GM19238 (cell line): ENCODE data around the gene POLR3H.
"Not testable (repeated sequence)": the region's sequence is repeated elsewhere in the genome, so short reads cannot be mapped to it uniquely, and the experiment has no call there.

ENCODE experiments used
- DNase-seq: peaks from one replicate; pipeline ENCODE4 v3.0.0; 2011; ENCODE audit warnings: low spot score; ENCODE audit not compliant: insufficient read length

Gene POLR3H

DNA sequence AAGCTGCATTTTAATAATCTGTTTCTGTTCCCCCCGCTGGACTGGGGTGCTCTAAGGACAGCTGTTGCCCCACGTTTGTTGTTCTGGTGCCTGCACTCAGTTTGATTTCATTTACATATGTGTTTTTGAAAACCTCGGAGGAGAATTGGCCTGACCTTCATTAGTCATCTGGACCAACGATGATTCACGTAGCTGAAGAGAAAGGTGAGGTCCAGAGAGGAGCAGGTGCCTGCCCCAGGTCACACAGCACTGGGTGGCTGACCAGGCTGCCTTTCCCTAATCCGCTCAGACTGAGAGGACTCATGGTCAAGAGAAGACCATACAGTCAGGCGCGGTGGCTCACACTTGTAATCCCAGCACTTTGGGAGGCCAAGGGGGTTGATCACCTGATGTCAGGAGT lies 20.3 kb upstream of the POLR3H start:
- DNase-seq: no peak

DNA sequence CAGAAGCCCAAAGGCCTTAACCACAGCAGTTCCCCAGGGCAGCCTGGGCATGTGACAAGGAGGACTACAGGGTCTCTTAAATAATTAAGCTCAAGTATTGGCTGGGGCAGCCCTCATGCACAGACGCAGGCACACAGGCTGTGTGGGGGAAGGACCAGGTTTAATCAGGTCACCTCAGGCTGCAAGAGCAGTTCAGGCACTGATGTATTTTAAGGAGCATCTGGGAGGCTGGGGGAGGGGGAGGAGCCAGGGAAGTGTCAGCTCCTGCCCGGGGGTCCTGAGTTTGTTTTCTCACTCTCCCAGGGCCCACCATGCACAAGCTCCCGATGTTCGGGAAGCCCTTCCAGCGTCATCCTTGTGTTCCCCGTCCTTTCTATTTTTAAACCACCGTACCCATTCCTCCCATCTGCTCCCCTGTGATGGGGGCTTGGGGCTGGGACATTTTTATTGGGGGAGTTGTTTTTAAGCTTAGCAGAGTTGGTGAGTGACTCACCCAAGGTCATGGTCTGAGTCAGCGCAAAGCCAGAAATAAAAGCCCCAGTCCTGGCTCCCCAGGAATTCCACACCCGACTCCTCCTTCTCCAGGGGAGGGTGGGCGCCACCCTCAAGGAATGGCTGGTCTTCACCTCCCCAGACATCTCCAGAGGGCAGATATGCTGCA lies 18.9 kb upstream of the POLR3H start:
- no peak for DNase-seq

DNA sequence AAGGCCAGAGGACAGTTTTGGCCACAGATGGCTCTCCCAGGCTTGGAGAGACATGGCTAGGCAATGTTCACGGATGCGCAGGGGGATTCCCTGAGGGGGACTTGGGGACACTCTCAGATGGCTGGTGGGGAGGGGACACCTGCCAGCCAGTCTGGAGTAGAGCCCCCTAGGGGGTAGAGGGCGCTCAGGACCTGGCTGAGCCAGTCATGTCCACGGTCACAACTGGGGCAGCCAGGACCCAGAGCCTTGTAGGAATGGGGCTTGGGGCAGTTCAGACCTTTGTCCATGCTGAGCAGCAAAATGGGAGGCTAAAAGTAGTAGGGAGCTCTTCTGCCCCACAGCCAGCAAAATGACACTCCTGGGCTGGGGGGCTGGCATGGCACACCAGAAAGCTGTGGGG lies 18.2 kb upstream of the POLR3H start:
- no peak for DNase-seq

DNA sequence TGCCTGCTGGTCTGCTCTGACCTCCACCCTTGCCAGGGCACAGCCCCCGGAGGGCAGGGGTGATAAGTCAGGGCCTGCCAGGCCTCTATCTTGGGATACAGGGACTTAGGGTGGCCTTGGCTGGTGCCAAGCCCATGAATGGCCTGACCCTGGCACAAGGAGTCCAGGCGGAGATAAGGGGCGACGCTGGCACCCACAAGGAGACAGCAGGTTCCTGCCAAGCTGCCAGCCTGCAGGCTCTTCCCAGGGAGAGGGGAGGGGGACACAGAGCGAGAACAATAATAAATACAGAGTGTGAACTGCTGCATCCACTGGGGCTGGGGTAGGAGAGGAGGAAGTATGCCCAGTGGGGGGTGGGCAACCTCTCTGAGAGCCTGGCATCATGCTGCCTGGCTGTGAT lies 17.5 kb upstream of the POLR3H start:
- no peak for DNase-seq

DNA sequence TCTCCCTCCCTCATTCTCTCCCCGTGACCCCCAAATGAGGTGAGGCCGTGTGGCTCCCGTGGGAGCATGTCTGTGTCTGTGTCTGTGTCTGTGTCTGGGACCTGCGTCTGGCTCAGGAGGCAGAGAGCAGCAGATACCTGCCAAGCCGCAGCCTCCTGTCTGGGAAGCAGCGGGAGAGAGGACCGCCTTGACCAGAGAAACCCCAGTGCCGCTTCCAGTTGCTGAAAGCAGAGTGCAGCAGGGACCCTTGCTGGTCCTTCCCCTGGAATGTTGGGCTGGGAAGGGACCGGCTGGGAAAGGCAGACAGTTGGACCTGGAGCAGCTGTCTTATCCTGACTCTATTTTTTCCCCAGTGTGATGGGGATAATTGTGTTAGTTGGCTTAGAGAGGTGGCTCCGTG lies 17.1 kb upstream of the POLR3H start:
- no peak for DNase-seq

DNA sequence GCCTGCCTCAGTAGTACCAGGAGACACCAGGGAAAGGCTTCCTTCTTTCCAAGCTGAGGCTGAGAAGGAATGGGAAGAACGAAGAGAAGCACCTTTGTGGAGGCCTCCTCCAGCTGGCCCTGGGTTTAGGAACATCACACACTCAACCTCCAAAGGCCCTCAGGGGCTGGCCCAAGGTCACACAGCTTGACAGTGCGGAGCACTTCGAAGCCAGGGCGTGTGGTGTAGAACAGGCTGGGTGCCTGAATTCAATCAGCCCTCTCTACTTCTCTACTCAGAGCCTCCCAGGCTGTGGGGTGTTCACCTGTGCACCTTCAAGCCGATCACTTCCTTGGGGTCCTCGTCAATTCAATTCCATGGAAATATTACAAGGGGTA lies 15.8 kb upstream of the POLR3H start:
- no peak for DNase-seq

DNA sequence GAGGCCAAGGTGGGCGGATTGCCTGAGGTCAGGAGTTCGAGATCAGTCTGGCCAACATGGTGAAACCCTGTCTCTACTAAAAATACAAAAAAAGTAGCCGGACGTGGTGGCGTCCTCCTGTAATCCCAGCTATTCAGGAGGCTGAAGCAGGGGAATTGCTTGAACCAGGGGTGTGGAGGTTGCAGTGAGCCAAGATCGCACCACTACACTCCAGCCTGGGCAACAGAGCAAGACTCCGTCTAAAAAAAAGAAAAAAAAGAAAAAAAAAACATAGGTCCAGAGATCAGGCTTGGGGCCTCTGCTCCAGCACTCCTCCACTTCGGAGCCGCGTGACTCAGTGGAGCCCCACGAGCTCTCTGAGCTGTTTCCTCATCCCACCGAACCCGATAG lies 14.0 kb upstream of the POLR3H start:
- not testable (repeated sequence) for DNase-seq

DNA sequence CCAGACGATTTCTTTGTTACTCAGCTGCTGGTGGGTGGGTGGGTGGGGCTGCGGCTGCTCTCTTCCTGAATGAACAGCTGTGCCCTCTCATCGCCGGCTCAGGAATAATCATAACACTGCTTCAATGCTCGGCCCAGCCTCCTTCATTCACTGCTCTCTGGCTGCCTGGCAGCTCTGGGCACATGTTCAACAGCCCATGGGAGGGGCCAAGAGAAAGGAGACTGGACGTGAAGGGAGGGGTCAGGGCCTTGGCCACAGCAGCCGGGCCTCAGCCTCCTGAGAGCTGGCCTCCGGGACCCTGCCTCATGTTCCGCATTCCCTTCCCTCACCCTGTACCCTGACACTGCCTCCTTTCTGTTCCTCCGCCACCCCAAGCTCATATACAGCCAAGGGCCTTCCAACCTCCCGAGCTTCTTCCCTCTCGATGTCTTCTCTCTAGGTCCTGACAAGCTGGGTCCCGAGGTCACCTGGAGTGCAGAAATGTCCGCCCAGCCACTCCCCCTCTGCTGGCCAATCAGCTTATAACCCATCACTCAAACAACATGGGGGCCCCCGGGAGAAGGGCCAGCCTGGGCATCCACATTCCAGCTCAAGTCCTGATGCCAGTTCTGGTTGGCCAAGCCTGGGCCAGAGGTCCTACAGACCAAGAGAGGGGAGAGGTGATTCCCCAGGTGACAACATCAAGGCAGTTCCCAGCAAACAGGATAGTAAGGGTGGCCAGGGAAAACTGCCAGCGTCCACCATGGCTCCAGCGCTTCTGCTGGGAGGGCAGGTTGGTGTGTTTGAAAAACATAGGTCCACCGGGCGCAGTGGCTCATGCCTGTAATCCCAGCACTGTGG lies 13.4 kb upstream of the POLR3H start:
- DNase-seq: no peak

DNA sequence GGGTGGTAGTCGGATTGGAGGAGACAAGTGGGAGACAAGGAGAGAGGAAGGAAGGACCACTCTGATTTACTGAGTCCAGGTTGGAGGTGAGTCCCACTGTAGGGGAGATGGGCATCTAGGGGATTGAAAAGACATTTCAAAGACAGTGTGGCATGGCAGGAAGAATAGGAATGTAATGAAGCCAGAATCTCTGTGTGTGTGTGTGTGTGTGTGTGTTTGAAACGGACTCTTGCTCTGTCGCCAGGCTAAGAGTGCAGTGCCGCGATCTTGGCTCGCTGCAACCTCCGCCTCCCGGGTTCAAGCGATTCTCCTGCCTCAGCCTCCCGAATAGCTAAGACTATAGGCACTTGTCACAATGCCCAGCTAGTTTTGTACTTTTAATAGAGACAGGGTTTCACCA lies 12.3 kb upstream of the POLR3H start:
- DNase-seq: no peak

DNA sequence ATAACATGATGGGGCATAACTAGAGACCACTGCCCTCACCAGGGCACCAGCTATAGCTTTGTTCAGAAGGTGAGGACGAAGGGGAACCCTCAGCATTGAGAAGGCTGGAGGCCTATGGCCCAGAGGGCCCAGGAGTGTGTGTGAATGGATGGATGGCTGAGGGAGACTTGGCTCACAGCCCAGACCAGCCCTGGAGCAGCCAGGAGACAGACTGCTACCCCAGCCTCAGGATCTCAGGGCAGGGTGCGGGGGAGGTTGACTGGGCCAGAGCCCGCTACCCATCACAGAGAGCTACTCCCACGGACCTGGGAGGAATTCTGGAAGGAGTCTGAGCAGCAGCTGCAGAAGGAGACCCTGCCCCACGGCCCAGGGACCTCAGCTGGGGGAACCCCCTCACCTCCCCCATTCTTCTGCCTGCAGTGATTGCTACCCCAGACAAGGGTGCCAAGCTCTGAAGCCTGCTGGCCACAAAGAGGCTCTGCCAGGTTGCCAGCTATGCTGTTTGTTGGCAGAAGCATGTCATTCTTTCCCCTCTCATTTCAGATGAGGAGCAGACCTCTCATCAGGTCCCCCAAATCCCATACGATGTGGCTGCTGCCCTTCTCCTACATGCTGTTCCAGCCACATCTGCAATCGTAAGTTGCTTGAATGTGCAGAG lies 11.2 kb upstream of the POLR3H start:
- no peak for DNase-seq

DNA sequence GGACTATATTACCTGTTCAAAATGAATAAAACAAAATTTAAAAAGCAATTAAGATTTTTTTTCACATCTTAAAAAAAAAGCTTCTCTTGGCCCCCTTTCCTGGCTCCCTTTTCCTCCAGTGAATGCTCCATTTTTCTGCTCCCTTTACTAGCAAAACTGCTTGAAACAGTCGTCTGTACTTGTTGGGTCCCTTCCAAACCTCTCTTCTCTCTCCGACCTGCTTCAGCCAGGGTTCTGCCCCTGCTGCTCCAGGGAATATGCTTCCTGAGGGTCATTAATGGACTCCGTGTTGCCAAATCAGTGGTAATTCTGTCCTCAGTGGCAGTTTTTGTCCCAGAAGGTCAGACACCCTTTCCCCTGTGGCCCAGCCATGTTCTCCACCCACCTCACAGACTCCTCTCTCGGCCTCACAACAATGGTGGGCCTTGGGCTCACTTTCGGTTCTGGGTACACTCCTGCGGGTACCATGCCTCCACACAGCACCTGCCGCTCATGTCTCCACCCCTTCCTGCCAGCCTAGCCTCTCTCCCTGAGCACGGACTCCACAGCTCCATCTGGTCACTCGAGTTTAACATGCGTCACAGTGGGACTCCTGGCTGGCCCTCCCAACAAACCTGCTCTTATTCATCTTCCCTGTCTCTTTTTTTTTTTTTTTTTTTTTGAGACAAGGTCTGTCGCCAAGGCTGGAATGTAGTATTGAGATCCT lies 7.8 kb upstream of the POLR3H start:
- DNase-seq: no peak

DNA sequence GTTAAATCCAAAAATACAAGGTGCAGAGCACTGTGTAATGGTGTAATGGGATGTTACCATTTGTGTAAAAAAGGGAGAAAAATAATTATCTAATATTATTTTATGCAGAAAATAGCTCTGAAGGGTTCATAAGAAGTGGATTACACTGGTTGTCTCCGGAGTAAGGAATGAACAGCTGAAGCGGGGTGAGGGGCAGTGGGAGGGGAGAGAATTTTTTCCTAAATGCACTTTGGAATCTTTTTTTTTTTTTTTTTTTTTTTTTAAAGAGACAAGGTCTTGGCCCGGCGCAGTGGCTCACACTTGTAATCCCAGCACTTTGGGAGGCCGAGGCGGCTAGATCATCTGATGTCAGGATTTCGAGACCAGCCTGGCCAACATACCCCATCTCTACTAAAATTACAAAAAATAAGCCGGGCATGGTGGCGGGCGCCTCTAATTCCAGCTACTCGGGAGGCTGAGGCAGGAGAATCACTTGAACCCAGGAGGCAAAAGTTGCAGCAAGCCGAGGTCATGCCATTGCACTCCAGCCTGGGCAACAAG lies 6.8 kb upstream of the POLR3H start:
- DNase-seq: no peak

DNA sequence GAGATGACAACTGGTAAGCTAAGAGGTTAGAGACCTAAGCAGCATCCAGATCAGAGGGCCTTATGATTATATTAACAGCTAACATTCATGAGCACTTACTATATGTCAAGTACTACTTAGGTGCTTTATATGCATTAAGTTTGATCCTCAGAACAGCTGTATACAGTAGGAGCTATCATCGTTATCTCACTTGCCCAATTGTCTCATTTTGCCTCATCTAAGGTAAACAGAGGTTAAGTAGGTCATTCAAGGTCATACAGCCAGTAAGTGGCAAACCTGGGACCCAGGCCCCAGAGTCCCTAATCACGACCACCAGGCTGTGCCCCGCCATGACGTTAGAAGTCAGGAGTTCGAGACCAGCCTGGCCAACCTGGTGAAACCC lies 4.6 kb upstream of the POLR3H start:
- no peak for DNase-seq

DNA sequence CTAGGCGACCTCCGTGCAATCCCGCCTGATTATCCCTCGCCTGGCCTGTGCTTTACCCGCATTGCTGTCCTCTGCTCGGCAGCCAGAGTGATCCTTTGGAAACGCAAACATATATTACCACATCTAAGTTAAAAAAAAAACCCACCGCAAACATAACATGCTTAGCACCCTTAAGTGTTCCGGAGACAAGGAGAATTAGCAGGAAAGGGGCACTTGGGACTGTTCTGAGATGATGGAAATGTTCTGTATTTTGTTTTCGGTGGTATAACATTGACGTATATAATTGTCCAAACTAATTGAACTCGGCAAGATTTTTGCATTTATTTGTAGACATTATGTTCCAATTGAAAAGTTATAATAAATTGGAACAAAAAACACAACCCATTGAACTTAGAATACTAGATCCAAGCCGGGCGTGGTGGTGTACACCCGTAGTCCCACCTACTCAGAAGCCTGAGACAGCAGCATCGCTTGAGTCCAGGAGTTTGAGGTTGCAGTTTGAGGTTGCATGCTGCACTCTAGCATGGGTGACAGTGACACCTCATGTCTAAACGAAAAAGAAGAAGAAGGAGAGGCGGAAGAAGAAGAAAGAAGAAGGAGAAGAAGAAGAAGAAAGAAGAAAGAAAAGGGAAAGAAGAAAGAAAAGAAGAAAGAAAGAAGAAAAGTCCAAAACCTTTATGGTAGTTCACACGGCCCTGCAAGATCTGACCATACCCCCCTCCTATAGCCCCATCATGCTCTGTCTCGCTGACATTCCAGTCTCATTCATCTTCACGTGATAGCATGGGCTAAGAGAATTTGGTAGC lies 604 bp upstream of the POLR3H start:
- no peak for DNase-seq

DNA sequence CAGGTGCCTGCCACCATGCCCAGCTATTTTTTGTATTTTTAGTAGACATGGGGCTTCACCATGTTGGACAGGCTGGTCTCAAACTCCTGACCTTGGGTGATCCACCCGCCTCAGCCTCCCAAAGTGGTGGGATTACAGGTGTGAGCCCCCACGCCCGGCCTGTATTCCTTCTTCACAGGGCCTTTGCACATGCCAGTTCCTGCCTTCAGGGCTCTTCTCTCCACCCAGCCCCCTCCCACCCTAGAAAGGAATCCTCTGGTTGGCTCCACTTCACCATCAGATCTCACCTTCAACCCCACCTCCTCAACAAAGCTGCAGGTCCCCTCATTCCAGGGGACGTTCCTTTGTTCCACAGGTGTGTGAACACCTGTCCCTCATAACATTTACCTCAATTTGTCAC lies 2.0 kb downstream of the POLR3H start:
- DNase-seq: no peak

DNA sequence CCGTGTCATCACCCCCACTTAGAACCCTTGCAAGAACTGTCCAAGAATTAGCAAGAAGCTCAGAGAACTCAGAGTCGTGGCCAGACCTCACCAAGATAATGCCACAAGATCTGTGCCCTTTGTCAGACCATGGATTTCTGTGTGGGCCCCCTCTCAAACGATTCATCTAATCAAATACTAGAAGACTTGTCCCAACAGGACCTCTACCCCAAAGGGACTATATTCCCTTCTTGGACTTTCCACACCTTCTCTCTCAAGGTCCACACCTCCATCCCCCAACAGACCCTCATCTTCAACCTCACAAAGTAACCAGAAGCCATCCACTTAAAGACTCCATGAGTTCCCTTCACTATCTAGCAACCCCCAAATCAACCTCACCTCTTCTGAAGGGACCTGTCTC lies 2.8 kb downstream of the POLR3H start:
- no peak for DNase-seq

DNA sequence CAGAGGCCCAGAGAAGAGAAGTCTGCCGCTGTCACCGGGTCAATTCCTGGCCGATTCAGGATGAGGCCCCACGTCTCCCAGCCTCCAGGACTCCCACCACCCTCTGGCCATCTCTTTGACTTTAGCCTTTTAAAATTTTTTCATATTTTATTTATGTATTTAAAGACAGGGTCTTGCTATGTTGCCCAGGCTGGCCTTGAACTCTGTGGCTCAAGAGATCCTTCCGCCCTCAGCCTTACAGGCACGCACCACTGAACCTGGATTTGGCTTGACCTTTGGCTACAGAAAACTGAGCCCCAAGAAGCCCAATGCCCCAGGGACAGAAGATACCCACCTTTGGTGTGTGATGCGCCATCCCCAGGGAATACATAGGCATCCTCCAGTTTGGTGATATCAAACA lies 3.9 kb downstream of the POLR3H start:
- no peak for DNase-seq

DNA sequence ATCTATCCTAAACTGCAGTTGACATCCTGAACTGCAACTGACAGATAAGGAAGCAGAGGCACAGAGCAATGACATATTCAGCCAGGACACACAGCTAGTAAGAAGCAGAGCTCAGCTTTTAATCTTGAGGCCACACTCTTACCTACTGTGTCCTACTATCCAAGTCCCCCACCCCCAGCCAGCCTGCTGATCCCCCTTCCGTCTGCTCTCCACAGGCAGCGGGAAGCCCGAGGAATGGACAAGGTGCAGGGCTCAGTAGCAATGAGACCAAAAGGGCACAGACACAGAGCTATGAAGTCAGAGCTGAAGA lies 4.3 kb downstream of the POLR3H start:
- DNase-seq: no peak

DNA sequence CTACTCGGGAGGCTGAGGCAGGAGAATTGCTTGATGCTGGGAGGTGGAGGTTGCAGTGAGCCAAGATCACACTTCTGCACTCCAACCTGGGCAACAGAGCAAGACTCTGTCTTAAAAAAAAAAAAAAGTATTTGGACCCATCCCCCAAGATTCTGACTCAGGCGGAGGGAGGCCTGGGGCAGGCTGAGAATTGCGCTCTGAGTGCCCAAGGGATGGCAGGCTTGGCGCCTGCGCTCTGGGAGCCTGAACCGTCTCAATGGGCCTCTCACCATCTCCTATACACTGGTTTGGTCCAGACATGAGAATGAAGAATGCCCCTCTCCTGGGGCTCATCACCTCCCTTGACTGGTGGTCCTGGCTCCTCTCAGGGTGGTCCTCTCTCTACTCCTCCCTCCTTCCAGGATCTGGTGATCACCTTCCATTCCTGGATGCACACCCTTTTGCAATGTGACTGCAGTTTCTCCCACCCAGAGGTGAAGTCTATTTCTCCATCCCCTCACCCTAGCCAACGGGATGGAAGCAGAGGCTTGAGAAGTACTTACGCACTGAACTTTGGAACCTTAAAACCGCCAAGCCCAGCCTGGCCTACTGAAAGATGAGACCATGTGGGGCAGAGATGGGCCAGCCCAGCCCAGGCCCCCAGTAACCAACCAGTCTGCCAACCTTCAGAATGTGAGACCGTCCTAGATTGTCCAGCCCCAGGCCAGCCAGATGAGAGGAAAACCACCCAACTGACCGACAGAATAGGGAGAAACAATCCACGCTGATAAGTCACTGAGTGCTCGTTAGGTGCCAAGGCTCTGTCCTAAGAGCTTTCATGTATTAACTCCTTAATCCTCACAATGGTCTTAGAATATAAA lies 4.9 kb downstream of the POLR3H start:
- DNase-seq: no peak

DNA sequence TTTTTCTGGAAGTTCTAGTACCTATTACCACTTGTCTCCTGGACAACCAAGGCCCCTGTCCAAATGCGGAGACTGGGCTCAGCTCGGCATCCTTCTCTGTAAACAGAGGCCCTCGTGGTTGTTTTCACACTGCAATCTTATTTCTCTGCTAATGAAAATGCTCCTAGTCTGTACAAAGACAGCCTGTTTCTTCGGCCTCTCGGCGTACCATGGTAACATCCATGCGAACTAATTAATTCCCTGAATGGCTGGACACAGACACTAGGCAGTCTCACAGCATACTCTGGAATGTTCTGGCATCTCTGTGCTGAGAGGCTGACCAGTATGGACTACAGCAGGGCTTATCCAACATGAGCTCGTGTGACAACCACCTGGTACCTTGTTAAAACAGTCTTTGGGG lies 5.7 kb downstream of the POLR3H start:
- DNase-seq: no peak
